ENCODE data around the gene ARMC7.

ARMC7 gene

DNA sequence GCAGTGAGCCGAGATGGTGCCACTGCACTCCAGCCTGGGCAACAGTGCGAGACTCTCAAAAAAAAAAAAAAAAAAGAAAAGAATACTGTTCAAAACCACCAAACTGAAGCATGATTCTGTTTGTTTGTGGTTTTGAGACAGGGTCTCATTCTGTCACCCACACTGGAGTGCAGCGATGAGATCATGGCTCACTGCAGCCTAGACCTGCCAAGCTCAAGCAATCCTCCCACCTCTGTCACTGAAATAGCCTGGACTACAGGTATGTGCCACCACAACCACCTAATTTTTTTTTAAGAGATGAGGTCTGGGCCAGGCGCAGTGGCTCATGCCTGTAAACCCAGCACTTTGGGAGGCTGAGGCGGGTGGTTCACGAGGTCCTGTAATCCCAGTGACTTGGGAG lies 68.7 kb downstream of the ARMC7 start:
- H3K36me3 Mint-ChIP-seq (ENCODE audit: low read depth) = peaks cover 88% of the 10 kb centered on the region
- peaks cover 17% of the 10 kb centered on the region for H3K4me1 Mint-ChIP-seq (ENCODE audit: low read depth)
- H3K4me3 Mint-ChIP-seq = no peak overlapping the region
- no peaks in the 10 kb centered on the region for H3K27me3 Mint-ChIP-seq
- H3K27ac Mint-ChIP-seq = no peak overlapping the region
- no peaks in the 10 kb centered on the region for H3K9me3 Mint-ChIP-seq
- intact Hi-C loops (cut with micrococcal nuclease) = loop anchor here (10.0 kb wide), 1 partner anchor 114 kb away; no protein-coding TSS in a partner anchor

All from dendritic cell treated with granulocyte-macrophage colony-stimulating factor and Interleukin-4, amounts not matched to agents 40 ng/mL and 50 ng/mL, for 4 days (primary cell).